Thyroid gland (tissue), 4 donors: Measurements from ENCODE around the gene LRFN5. TPM values are rescaled to one million over a fixed set of nuclear protein-coding genes. Genes with fewer than 3 reads are reported as not detected.

Experiments
- DNase-seq, 2 donors: peaks; one replicate each; pipeline ENCODE4 v3.0.0-alpha.2; 2019
- H3K27ac ChIP-seq, 3 donors: fragments of 200-600 bp; sonication (generic); 1 replicate in 2 of 3; 2 replicates in 1 of 3; pipeline ENCODE4 v1.5.1; 2016 to 2019; ENCODE audit warnings: mild to moderate bottlenecking in 1 of 3, moderate library complexity in 1 of 3
- H3K27me3 ChIP-seq: fragments of 200-600 bp; sonication (generic); one replicate; pipeline ENCODE4 v1.5.1; 2019
- H3K36me3 ChIP-seq, 2 donors: fragments of 200-600 bp; sonication (generic); one replicate each; pipeline ENCODE4 v1.5.1; 2016 to 2019
- H3K4me1 ChIP-seq, 2 donors: fragments of 200-600 bp; sonication (generic); one replicate each; pipeline ENCODE4 v1.5.1; 2017 to 2019
- H3K4me3 ChIP-seq, 3 donors: fragments of 200-600 bp; sonication (generic); replicated peaks in 1 of 3; 1 replicate in 2 of 3; 2 replicates in 1 of 3; pipeline ENCODE4 v1.5.1; 2016; ENCODE audit warnings: mild to moderate bottlenecking in 1 of 3
- H3K9me3 ChIP-seq: fragments of 200-600 bp; sonication (generic); one replicate; pipeline ENCODE4 v1.5.1; 2017
- CTCF ChIP-seq, 6 experiments: fragments of 200-600 bp in 3 of 6; fragments of 450-650 bp in 3 of 6; sonication (generic) in 3 of 6; IDR thresholded peaks; one replicate each; pipeline ENCODE4 v1.5.1; 2016 to 2019; ENCODE audit warnings: antibody characterized with exemption in 6 of 6, mild to moderate bottlenecking in 2 of 6, inconsistent platforms in 1 of 6, moderate library complexity in 1 of 6
- POLR2A ChIP-seq, 2 donors: fragments of 450-650 bp; IDR thresholded peaks; one replicate each; pipeline ENCODE4 v1.6.1; 2017; ENCODE audit warnings: antibody characterized with exemption in 2 of 2, mild to moderate bottlenecking in 2 of 2, moderate library complexity in 1 of 2
- WGBS, 2 donors: methylation state at CpG; one replicate each; pipeline ENCODE4 v1.1.5; 2017; 5-methylcytosine and 5-hydroxymethylcytosine counted together
- intact Hi-C: fragments of 100-400 bp; cut with DNase I; formaldehyde crosslinking; loops from one replicate; pipeline ENCODE4 v1.15.1; 2023
- total RNA-seq, 4 donors: library from RNA; depleted of rRNA; stranded (reverse); fragments of >200 nt; gene quantifications; one replicate each; pipeline ENCODE4 v1.2.3, GENCODE V29; 2016

The LRFN5 gene
- total RNA-seq, 4 donors from 2014 or later, result 1.5 to 5.3 (median 3.2) TPM

DNA sequence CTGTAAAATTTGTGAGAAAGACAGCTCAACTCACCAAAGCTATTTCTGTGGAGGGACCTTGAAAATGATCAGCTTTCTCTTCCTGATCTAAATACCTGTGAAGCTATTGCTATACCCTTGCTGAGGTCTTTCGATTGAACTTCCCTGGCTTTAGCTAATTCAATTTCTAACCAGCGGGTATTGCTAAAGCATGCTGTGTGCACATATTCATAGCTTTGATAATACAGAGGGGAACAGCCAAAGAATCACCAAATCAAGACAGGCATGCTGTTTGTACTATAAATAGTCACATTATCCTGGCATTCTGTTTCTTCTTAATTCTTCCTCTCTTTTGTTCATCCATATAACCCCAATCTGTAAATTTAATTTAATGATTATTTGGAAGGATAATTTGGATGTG, 233.0 kb downstream of the LRFN5 start:
- intact Hi-C loops, result no loop called here
- H3K4me3 ChIP-seq, result no peak overlapping the region
- H3K9me3 ChIP-seq, result no peaks in the 10 kb centered on the region
- H3K27ac ChIP-seq, result no peak overlapping the region
- no peak for TF ChIP-seq CTCF (IDR thresholded peaks at IDR 0.05)
- no peaks in the 10 kb centered on the region for H3K4me1 ChIP-seq
- DNase-seq, result no peak
- no peaks in the 10 kb centered on the region for H3K27me3 ChIP-seq
- no peaks in the 10 kb centered on the region for H3K36me3 ChIP-seq
- WGBS, 2 donors, result 59 to 80% methylated on average over 2 of the region's 2 CpGs

DNA sequence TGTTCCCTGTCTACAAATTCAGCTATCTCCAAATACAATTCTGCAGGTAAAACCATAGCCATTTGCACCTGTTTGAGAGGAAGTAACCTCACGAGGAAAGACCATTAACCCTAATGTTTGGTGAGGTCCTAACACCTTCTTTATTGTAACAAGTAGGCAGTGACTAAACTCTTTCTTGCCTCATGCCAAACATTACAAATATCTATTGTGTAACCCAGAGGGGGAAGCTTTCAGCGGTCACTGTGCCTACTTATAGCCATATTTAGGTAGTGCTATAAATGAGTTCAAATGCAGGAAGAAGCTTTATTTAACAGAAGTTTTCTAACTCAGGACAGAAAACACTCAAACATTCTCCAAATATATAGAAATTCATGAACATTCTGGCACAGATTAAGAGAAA, 252.7 kb downstream of the LRFN5 start:
- Histone ChIP-seq H3K36me3 (no peaks in the 10 kb centered on the region), H3K27me3 (no peaks in the 10 kb centered on the region), H3K4me1 (no peaks in the 10 kb centered on the region), H3K27ac (no peak overlapping the region), H3K9me3 (no peaks in the 10 kb centered on the region), H3K4me3 (no peak overlapping the region)
- intact Hi-C loops, result no loop called here
- 74 to 79% methylated on average over 2 of the region's 2 CpGs for WGBS, 2 donors
- no peak for DNase-seq
- TF ChIP-seq CTCF (IDR thresholded peaks at IDR 0.05), result no peak
- TF ChIP-seq POLR2A (IDR thresholded peaks at IDR 0.05), result no peak

- Histone ChIP-seq H3K9me3 (no peaks in the 10 kb centered on the region), H3K27ac (no peak overlapping the region), H3K36me3 (no peaks in the 10 kb centered on the region), H3K4me1 (no peaks in the 10 kb centered on the region), H3K27me3 (no peaks in the 10 kb centered on the region), H3K4me3 (no peak overlapping the region)
- 56% methylated on average over 1 of the region's 1 CpG for WGBS, 2 donors
- TF ChIP-seq CTCF (IDR thresholded peaks at IDR 0.05) (no peak), POLR2A (IDR thresholded peaks at IDR 0.05) (no peak)
- intact Hi-C loops, result no loop called here
- no peak for DNase-seq
Observed at GRCh38 chr14:41860586-41860985, 253.9 kb downstream of the LRFN5 start.

GRCh38 chr14:41865894-41866293, 259.2 kb downstream of the LRFN5 start:
- H3K36me3 ChIP-seq, result no peaks in the 10 kb centered on the region
- H3K9me3 ChIP-seq, result no peaks in the 10 kb centered on the region
- H3K4me3 ChIP-seq, result no peak overlapping the region
- TF ChIP-seq CTCF (IDR thresholded peaks at IDR 0.05) (no peak), POLR2A (IDR thresholded peaks at IDR 0.05) (no peak)
- H3K27me3 ChIP-seq, result no peaks in the 10 kb centered on the region
- H3K27ac ChIP-seq, result no peak overlapping the region
- DNase-seq, result no peak
- intact Hi-C loops, result no loop called here
- no peaks in the 10 kb centered on the region for H3K4me1 ChIP-seq

DNA sequence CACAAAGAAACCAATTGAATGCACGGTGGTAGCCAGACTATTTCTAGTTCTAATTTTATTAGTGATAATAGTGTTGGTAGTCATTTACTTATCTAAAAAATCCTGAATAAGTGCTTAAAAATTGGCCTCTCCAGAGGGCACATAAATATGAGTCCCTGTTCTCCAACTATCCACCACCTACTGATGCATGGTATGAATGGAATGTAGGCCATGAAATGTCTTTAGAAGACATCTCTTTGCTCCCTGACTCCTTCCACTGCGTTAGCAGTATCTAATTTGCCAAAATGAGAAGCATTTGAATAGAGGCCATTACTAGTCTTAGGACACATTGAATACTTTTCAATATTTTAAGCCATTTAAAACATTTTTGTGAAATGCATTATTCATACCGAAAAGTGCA, 261.7 kb downstream of the LRFN5 start:
- no peak overlapping the region for H3K27ac ChIP-seq
- H3K4me3 ChIP-seq, result no peak overlapping the region
- 82% methylated on average over 3 of the region's 3 CpGs for WGBS, 2 donors
- intact Hi-C loops, result no loop called here
- no peaks in the 10 kb centered on the region for H3K27me3 ChIP-seq
- no peak for DNase-seq
- H3K36me3 ChIP-seq, result no peaks in the 10 kb centered on the region
- TF ChIP-seq CTCF (IDR thresholded peaks at IDR 0.05), result no peak
- no peak for TF ChIP-seq POLR2A (IDR thresholded peaks at IDR 0.05)
- H3K4me1 ChIP-seq, result no peaks in the 10 kb centered on the region
- no peaks in the 10 kb centered on the region for H3K9me3 ChIP-seq
